Thyroid gland (tissue), 4 donors: ENCODE measurements around the gene FASTK.

Experiments used
- POLR2A ChIP-seq, 2 donors: fragments of 450-650 bp; IDR thresholded peaks; one replicate each; pipeline ENCODE4 v1.6.1; 2017; ENCODE audit warnings: antibody characterized with exemption in 2 of 2, mild to moderate bottlenecking in 2 of 2, moderate library complexity in 1 of 2
- TF ChIP-seq, protein P1 (sequence below), 6 experiments: fragments of 200-600 bp in 3 of 6; fragments of 450-650 bp in 3 of 6; sonication (generic) in 3 of 6; IDR thresholded peaks; one replicate each; pipeline ENCODE4 v1.5.1; 2016 to 2019; ENCODE audit warnings: antibody characterized with exemption in 6 of 6, mild to moderate bottlenecking in 2 of 6, inconsistent platforms in 1 of 6, moderate library complexity in 1 of 6

DNA sequence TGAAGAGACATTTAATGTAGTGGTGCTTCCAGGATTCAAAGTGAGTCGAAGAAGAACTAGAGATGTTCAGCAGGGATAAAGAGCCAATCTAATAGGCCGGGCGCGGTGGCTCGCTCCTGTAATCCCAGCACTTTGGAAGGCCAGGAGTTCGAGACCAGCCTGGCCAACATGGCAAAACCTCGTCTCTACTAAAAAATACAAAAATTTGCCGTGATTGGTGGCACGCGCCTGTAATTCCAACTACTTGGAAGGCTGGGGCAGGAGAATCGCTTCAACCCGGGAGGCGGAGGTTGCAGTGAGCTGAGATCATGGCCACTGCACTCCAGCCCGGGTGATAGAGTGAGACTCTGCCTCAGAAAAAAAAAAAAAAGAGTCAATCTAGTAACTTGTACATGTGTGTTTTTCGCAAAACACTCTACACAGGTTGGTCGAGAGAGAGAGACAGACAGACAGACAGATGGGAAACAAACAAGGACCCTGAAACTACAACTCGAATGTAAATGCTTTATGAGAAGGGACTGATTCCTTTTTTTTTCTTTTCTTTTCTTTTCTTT is 51.6 kb downstream of the FASTK start:
- TF ChIP-seq POLR2A (IDR thresholded peaks at IDR 0.05): no peak
- TF ChIP-seq, protein P1, sequence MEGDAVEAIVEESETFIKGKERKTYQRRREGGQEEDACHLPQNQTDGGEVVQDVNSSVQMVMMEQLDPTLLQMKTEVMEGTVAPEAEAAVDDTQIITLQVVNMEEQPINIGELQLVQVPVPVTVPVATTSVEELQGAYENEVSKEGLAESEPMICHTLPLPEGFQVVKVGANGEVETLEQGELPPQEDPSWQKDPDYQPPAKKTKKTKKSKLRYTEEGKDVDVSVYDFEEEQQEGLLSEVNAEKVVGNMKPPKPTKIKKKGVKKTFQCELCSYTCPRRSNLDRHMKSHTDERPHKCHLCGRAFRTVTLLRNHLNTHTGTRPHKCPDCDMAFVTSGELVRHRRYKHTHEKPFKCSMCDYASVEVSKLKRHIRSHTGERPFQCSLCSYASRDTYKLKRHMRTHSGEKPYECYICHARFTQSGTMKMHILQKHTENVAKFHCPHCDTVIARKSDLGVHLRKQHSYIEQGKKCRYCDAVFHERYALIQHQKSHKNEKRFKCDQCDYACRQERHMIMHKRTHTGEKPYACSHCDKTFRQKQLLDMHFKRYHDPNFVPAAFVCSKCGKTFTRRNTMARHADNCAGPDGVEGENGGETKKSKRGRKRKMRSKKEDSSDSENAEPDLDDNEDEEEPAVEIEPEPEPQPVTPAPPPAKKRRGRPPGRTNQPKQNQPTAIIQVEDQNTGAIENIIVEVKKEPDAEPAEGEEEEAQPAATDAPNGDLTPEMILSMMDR (IDR thresholded peaks at IDR 0.05): no peak
